ENCODE data around the gene PIGS.
A peak's percentile ranks its signal among the peaks of the same experiment; 100 is the strongest.
"Not testable (repeated sequence)": the region's sequence is repeated elsewhere in the genome, so short reads cannot be mapped to it uniquely, and the experiment has no call there.

PIGS gene

GRCh38 chr17:28578246-28579195 is 7.2 kb upstream of the PIGS start:
- DNase-seq: no peak

- DNase-seq: no peak
These were observed 6.1 kb upstream of the PIGS start for GRCh38 chr17:28577466-28577824.

GRCh38 chr17:28576758-28577465 is 5.6 kb upstream of the PIGS start, which contains the start of gene ALDOC:
ALDOC (minus strand) TSS chr17:28576895; CDS start chr17:28575532, 1,363 bp downstream.
- DNase-seq: peak; percentile 81 to 89

- not testable (repeated sequence) for DNase-seq
These were observed 4.7 kb upstream of the PIGS start for GRCh38 chr17:28576016-28576415.

DNA sequence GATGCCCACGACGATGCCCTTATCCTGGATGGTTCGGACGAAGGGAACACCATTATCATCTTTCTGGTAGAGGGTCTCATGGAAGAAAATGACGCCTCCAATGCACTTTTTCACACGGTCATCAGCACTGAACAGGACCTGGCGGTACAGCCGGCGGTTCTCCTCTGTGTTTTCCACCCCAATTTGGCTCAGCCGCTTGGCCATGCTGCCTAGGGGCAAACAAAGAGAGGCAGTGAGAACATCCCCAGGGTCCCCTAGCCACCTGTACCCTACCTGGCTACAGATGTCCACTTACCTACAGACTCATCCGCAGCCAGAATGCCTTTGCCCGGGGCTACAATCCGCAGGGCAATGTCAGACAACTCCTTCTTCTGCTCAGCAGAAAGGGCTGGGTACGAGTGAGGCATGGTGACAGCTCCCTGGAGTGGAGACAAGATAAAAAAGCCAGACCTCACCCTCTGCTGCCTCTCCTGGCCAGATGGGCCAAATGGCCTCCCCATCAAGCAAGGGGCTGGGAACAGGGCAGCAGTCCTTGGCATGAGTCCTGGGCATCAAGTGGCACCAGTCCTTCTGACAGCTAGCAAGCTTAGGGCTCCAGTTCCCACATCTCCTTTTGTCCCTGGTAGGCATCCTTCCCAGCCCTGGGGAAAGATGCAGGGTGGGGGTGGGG is 3.9 kb upstream of the PIGS start:
- no peak for DNase-seq

DNA sequence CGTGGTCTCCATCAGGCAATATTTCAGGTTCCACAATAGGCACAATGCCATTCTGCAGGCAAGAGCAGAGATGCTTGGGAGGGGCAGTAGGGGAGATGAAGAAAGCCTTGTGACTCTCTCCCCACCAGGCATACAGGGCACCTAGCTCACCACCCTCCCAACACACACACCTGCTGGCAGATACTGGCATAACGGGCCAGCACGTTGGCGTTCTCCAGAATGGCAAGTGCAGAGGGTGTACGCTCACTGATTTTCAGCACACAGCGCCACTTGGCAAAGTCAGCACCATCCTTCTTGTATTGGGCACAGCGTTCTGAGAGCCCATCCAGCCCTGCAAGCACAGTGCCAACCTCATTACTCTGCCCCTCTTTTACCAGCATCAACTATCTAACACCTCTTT is 3.2 kb upstream of the PIGS start:
- DNase-seq: no peak

- DNase-seq: no peak
These were observed 2.7 kb upstream of the PIGS start for GRCh38 chr17:28573966-28574480.

- DNase-seq: no peak
These were observed 2.2 kb upstream of the PIGS start for GRCh38 chr17:28573521-28573920.

DNA sequence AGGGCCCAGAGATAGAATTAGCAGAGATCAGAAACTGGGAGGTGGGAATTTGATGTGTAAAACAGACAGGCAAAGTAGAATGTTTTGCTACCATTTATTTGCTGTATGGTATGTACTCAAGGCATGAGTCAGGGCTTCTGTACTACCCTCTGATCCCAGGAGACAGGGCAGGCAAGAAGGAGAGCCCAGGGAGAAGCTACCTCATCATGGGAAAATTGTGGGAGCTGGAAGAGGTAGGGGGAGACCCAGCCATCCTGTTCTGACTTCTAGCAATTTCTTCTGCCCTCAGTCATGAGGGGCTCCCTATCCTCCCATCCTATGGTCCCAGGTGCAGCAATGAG is 1.7 kb upstream of the PIGS start:
- DNase-seq: no peak

DNA sequence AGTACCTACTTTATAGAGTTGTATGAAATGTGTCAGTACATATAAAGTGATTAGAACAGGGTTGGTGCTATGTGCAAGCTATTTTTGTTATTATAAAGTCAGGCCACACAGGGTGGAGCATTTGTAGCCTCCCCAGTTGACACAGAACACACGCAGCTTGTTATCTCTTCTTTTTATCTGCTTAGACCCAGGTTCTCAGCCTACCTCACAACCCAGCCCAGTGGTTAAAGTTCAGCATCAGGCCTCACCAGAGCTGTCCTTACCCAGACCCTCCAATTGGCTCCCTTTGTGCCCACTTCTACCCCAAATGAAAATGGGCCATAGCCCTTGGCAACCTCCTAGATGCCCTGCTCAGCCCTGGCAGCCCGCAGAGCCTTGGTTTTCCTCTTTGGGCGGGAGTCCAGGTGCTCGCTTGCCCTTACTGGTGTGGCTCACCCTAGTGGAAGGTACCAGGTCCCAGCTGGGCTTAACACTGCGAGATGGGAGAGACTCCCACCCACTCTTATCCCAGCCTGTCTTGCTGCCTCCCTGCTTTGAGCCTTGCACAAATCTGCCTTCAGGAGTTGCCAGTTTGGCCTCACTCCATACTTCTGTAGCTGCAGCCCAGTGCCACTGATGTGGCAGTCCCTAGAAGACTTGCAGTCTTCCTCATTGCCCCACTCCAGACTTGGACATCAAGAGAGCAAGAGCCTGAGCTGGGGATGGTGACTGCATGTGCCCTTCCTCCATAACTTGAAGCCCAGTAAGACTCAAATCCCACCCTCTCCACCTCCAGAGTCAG is 1.1 kb upstream of the PIGS start:
- no peak for DNase-seq

- DNase-seq: no peak
These were observed 486 bp downstream of the PIGS start for GRCh38 chr17:28570716-28571360.

GRCh38 chr17:28569446-28569845 is 1.9 kb downstream of the PIGS start:
- no peak for DNase-seq

DNA sequence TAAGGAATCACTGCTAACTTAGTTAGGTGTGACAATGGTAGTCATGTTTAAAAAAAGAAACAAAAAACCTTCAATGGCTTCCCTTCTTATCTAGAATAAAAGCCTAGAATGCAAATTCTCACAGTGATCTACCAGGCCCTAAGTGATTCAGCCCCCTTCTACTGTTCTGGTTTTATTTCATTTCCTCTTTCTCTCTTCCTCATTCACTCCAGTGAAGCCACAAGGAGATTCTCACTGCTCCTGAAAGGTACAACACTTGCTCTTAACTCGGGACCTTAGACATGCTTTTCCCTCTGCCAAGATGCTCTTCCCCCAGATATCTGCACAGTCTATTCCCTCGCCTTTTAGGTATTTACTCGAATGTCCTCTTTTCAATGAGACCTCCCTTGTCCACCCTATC is 3.7 kb downstream of the PIGS start:
- peak in 1 of 2 donors; percentile 52 for DNase-seq

GRCh38 chr17:28563475-28563874 is 7.8 kb downstream of the PIGS start:
- no peak for DNase-seq

- DNase-seq: no peak
These were observed 16.3 kb downstream of the PIGS start for GRCh38 chr17:28555022-28555421.

DNA sequence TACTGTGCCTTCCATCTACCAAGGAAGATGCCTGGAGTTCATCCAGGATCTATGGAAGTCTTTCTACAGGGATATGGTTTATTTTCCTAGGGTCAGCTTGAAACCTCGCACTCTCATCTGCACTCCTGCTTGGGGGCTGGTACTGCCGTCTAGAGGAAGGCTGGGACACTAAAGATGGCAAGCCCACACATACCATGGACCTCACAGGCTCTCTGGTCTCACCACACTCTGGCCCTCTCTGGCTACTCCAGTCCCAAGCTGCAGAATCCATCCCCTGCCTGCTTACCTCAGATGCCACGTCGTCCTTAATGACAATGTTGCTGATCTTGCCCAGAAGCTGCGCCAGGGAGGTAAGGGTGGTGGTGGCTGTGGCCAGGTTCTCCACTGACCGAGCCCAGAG is 16.8 kb downstream of the PIGS start:
- no peak for DNase-seq

- DNase-seq: no peak
These were observed 18.3 kb downstream of the PIGS start for GRCh38 chr17:28553000-28553505.

GRCh38 chr17:28552176-28552999 is 18.9 kb downstream of the PIGS start, which contains the start of gene UNC119:
UNC119 (minus strand) TSS chr17:28552624; CDS start chr17:28552557, 67 bp downstream.
- DNase-seq: peak; percentile 29 to 49

GRCh38 chr17:28551421-28552175 is 19.7 kb downstream of the PIGS start:
- DNase-seq: no peak

DNA sequence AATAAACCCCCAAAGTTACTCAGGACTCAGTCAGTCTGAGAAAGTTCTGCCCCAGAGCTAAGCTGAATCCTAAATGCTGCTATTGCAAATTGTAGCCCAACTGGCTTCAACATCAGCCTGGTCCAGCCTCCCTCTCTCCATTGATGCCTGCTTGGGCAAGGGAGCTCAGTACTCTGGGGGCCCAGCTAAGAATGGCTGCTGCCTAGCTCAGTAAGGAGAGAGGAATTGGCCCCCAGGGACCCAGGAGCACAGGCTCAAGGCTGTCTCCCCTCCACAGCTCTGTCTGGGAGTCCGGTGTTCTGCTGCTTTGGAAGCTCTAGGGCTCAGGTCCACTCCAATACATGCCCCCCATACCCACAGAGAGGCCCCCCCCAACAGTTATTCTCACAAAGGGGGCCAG is 20.5 kb downstream of the PIGS start:
- no peak for DNase-seq
